Measurements from ENCODE around the gene ITGB5.
"Not testable (repeated sequence)": the region's sequence is repeated elsewhere in the genome, so short reads cannot be mapped to it uniquely, and the experiment has no call there.

The ITGB5 gene

GRCh38 chr3:124809039-124809438 lies 78.1 kb downstream of the ITGB5 start:
- no peak for DNase-seq

- DNase-seq, result no peak
Measured at GRCh38 chr3:124805671-124806070, 81.5 kb downstream of the ITGB5 start.

GRCh38 chr3:124804875-124805274 lies 82.3 kb downstream of the ITGB5 start:
- no peak for DNase-seq

GRCh38 chr3:124802702-124803101 lies 84.5 kb downstream of the ITGB5 start:
- DNase-seq, result no peak

- DNase-seq, result no peak
Measured at GRCh38 chr3:124802061-124802698, 85.0 kb downstream of the ITGB5 start.

- no peak for DNase-seq
Measured at GRCh38 chr3:124800511-124801258, 86.5 kb downstream of the ITGB5 start.

- DNase-seq, result no peak
Measured at GRCh38 chr3:124800076-124800475, 87.1 kb downstream of the ITGB5 start.

GRCh38 chr3:124799676-124800075 lies 87.5 kb downstream of the ITGB5 start:
- DNase-seq, result no peak

GRCh38 chr3:124797426-124797945 lies 89.7 kb downstream of the ITGB5 start:
- no peak for DNase-seq

- DNase-seq, result no peak
Measured at GRCh38 chr3:124796477-124796876, 90.7 kb downstream of the ITGB5 start.

GRCh38 chr3:124793054-124793739 lies 94.0 kb downstream of the ITGB5 start:
- peak; percentile 11 for DNase-seq

GRCh38 chr3:124792341-124793040 lies 94.7 kb downstream of the ITGB5 start:
- no peak for DNase-seq

- DNase-seq, result peak; percentile 11
Measured at GRCh38 chr3:124791639-124792151, 95.5 kb downstream of the ITGB5 start.

- no peak for DNase-seq
Measured at GRCh38 chr3:124791142-124791541, 96.0 kb downstream of the ITGB5 start.

- DNase-seq, result not testable (repeated sequence)
Measured at GRCh38 chr3:124789103-124789502, 98.1 kb downstream of the ITGB5 start.

- DNase-seq, result no peak
Measured at GRCh38 chr3:124788254-124788745, 98.9 kb downstream of the ITGB5 start.

- no peak for DNase-seq
Measured at GRCh38 chr3:124787476-124788195, 99.5 kb downstream of the ITGB5 start.

GRCh38 chr3:124786511-124787241 lies 100.5 kb downstream of the ITGB5 start:
- peak; percentile 16 for DNase-seq

- DNase-seq, result no peak
Measured at GRCh38 chr3:124785973-124786372, 101.2 kb downstream of the ITGB5 start.

- DNase-seq, result no peak
Measured at GRCh38 chr3:124784686-124785382, 102.3 kb downstream of the ITGB5 start.

- no peak for DNase-seq
Measured at GRCh38 chr3:124783696-124784095, 103.5 kb downstream of the ITGB5 start.
